Astrocyte of the hippocampus (primary cell): ENCODE data around the gene PCDHB14.
"Not testable (repeated sequence)": the region's sequence is repeated elsewhere in the genome, so short reads cannot be mapped to it uniquely, and the experiment has no call there.

Source experiments
- DNase-seq: peaks from one replicate; pipeline ENCODE4 v3.0.0; 2011; ENCODE audit warnings: low read depth, low spot score

The PCDHB14 gene

DNA sequence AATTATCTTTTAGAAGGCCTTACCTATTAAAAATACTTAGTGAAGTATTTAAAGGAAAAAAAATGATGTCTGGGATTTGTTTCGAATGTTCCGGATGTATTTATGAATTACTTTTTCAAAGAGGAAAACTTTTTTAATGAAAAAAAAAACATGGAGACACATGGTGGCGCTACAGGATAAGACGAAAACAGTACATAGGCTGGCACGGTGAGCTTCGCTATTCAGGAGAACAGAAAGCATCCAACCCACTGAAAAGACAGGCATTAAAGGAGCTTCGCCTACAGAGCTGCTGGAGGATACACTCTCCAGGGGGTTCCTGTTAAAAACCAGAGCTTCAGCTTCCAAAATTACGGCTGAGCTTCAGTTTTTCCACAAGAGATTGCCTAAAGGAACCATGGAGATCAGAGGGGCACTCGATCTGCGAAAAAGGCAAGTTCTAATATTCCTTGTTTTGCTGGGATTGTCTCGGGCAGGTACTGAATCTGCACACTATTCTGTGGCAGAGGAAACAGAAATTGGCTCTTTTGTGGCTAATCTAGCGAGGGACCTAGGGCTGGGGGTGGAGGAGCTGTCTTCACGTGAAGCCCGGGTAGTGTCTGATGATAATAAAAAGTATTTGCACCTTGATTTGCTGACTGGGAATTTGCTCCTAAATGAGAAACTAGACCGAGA, at the start of gene PCDHB14:
Gene PCDHB14, plus strand, starts transcription at position 232 of the 672 bp plus-strand sequence. Its CDS starts 163 bp downstream, at position 395.
- DNase-seq: peak; percentile 26

DNA sequence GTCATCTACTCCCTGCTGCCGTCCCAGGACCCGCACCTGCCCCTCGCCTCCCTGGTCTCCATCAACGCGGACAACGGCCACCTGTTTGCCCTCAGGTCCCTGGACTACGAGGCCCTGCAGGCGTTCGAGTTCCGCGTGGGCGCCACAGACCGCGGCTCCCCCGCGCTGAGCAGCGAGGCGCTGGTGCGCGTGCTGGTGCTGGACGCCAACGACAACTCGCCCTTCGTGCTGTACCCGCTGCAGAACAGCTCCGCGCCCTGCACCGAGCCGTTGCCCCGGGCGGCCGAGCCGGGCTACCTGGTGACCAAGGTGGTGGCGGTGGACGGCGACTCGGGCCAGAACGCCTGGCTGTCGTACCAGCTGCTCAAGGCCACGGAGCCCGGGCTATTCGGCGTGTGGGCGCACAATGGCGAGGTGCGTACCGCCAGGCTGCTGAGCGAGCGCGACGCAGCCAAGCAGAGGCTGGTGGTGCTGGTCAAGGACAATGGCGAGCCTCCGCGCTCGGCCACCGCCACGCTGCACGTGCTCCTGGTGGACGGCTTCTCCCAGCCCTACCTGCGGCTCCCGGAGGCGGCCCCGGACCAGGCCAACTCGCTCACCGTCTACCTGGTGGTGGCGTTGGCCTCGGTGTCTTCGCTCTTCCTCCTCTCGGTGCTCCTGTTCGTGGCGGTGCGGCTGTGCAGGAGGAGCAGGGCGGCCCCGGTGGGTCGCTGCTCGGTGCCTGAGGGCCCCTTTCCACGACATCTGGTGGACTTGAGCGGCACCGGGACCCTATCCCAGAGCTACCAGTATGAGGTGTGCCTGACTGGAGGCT, 48.6 kb upstream of the PCDHB14 start:
- DNase-seq: not testable (repeated sequence)

DNA sequence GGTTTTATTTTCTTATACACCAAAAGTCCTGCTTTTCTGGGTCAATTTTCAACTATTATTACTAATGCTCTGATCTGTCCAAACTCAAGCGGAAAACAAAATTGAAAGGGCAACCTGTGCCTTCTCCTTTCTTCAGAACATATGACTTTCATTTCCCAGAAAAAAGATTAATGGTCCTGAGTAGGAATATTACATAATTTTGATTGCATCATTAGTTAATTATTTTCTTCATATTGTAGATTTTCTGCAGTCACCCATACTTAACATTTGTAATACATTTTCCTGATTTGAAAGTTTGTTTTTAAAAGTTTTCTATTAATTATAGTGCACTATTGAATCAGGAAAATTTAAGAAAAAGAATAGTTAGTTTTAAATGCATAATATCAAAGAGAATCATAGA, 47.2 kb upstream of the PCDHB14 start:
- DNase-seq: no peak

DNA sequence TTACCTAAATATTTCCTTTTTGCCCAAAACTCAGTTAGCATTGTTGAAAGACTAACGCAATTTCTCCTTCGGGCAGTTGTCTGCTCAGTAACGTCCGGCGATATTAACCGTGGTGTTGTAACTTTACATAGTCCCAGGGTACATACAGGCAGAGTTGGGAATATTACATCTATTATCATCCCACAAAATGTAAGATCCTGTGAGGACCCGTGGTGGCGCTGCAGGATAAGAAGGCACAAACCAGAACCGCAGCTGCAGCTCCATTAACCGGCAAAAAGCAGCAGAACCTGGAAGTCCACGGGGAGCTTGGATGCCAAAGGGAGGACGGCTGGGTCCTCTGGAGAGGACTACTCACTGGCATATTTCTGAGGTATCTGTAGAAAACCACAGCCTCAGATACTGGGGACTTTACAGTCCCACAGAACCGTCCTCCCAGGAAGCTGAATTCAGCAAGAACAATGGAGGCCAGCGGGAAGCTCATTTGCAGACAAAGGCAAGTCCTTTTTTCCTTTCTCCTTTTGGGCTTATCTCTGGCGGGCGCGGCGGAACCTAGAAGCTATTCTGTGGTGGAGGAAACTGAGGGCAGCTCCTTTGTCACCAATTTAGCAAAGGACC, 45.5 kb upstream of the PCDHB14 start, which contains the start of gene PCDHB8:
Gene PCDHB8, plus strand, starts transcription at position 214 of the 615 bp plus-strand sequence. Its CDS starts 245 bp downstream, at position 459.
- not testable (repeated sequence) for DNase-seq

DNA sequence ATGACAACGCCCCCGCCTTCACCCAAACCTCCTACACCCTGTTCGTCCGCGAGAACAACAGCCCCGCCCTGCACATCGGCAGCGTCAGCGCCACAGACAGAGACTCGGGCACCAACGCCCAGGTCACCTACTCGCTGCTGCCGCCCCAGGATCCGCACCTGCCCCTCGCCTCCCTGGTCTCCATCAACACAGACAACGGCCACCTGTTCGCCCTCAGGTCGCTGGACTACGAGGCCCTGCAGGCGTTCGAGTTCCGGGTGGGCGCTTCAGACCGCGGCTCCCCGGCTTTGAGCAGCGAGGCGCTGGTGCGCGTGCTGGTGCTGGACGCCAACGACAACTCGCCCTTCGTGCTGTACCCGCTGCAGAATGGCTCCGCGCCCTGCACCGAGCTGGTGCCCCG, 43.8 kb upstream of the PCDHB14 start:
- not testable (repeated sequence) for DNase-seq

DNA sequence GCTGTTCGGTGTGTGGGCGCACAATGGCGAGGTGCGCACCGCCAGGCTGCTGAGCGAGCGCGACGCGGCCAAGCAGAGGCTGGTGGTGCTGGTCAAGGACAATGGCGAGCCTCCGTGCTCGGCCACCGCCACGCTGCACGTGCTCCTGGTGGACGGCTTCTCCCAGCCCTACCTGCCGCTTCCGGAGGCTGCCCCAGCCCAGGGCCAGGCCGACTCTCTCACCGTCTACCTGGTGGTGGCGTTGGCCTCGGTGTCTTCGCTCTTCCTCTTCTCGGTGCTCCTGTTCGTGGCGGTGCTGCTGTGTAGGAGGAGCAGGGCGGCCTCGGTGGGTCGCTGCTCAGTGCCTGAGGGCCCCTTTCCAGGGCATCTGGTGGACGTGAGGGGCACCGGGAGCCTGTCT, 43.3 kb upstream of the PCDHB14 start:
- DNase-seq: not testable (repeated sequence)

DNA sequence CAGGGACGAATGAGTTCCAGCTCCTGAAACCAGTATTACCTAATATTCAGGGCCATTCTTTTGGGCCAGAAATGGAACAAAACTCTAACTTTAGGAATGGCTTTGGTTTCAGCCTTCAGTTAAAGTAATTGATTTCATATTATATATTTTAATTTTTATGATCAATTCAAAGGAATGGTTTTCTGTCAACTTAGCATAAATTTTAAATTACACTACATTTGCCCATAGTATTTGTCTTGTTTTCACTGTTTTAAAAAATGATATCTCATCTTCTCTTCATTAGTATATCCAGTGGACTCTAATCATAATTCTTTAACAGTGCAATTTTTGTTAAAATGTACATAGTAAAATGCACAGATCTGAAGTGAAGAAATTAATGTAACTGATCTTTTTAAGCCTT, 42.8 kb upstream of the PCDHB14 start:
- DNase-seq: no peak

DNA sequence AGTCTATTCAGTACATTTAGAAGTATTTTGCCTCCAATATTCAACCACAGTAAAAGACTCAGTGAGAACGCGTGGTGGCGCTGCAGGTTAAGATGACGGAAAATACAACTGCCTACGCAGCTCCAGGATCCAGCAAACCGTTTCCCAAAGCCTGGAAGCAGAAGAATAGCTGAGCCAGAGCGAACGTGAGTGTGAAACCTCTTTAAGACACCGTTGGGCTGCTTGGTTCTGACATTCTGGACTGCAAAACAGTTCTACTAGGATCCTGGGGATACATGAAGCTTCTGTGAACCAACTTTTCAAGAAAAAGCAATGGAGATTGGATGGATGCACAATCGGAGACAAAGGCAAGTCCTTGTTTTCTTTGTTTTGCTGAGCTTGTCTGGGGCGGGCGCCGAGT, 40.9 kb upstream of the PCDHB14 start, which contains the start of gene PCDHB16:
Gene PCDHB16, plus strand, starts transcription at position 140 of the 400 bp plus-strand sequence. Its CDS starts 173 bp downstream, at position 313.
- DNase-seq: peak; percentile 28

DNA sequence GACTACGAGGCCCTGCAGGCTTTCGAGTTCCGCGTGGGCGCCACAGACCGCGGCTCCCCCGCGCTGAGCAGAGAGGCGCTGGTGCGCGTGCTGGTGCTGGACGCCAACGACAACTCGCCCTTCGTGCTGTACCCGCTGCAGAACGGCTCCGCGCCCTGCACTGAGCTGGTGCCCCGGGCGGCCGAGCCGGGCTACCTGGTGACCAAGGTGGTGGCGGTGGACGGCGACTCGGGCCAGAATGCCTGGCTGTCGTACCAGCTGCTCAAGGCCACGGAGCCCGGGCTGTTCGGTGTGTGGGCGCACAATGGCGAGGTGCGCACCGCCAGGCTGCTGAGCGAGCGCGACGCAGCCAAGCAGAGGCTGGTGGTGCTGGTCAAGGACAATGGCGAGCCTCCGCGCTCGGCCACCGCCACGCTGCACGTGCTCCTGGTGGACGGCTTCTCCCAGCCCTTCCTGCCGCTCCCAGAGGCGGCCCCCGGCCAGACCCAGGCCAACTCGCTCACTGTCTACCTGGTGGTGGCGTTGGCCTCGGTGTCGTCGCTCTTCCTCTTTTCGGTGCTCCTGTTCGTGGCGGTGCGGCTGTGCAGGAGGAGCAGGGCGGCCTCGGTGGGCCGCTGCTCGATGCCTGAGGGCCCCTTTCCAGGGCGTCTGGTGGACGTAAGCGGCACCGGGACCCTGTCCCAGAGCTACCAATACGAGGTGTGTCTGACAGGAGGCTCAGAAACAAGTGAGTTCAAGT, 38.9 kb upstream of the PCDHB14 start:
- DNase-seq: not testable (repeated sequence)

DNA sequence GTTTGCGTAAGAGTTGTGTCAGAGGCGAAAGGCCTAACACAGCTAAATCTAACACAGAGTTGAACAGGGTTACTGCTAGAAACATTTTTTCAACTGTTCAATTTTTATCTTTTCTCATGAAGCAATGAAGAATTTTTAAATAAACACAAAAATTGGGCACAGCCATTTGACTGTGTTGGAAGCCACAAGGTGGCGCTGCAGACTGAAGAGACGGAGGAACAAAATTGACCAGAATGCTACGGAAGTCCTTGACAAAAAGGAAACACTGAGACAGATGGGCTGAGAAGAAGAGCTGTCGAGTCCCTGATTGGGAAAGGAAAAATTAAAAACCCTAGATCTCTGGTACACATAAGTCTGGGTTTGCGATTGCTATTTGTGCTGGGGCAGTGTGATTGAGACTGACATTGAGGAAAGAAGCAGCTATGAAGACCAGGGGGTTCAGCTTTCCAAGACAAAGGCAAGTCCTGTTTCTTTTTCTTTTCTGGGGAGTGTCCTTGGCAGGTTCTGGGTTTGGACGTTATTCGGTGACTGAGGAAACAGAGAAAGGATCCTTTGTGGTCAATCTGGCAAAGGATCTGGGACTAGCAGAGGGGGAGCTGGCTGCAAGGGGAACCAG, 36.1 kb upstream of the PCDHB14 start, which contains the start of gene PCDHB9:
Gene PCDHB9, plus strand, starts transcription at position 265 of the 616 bp plus-strand sequence. Its CDS starts 158 bp downstream, at position 423.
- DNase-seq: peak; percentile 7

DNA sequence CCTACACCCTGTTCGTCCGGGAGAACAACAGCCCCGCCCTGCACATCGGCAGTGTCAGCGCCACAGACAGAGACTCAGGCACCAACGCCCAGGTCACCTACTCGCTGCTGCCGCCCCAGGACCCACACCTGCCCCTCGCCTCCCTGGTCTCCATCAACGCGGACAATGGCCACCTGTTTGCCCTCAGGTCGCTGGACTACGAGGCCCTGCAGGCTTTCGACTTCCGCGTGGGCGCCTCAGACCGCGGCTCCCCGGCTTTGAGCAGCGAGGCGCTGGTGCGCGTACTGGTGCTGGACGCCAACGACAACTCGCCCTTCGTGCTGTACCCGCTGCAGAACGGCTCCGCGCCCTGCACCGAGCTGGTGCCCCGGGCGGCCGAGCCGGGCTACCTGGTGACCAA, 34.5 kb upstream of the PCDHB14 start:
- DNase-seq: not testable (repeated sequence)

DNA sequence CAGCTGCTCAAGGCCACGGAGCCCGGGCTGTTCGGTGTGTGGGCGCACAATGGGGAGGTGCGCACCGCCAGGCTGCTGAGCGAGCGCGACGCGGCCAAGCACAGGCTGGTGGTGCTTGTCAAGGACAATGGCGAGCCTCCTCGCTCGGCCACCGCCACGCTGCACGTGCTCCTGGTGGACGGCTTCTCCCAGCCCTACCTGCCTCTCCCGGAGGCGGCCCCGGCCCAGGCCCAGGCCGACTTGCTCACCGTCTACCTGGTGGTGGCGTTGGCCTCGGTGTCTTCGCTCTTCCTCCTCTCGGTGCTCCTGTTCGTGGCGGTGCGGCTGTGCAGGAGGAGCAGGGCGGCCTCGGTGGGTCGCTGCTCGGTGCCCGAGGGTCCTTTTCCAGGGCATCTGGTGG, 34.0 kb upstream of the PCDHB14 start:
- DNase-seq: not testable (repeated sequence)

DNA sequence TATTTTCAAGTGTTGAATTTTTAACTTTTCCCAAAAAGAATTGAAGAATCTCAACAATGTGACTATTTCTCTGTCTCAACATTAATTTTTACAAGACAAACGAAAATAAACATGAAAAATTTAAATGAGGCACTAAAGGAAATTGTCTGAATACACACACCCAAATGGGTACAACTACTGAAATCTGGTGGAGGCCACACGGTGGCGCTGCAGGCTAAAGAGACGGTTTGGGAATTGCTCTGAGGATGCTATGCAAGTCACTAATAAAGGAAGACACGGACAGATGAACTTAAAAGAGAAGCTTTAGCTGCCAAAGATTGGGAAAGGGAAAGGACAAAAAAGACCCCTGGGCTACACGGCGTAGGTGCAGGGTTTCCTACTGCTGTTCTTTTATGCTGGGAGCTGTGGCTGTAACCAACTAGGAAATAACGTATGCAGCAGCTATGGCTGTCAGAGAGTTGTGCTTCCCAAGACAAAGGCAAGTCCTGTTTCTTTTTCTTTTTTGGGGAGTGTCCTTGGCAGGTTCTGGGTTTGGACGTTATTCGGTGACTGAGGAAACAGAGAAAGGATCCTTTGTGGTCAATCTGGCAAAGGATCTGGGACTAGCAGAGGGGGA, 30.9 kb upstream of the PCDHB14 start, which contains the start of gene PCDHB10:
Gene PCDHB10, plus strand, starts transcription at position 244 of the 616 bp plus-strand sequence. Its CDS starts 200 bp downstream, at position 444.
- peak; percentile 39 for DNase-seq

DNA sequence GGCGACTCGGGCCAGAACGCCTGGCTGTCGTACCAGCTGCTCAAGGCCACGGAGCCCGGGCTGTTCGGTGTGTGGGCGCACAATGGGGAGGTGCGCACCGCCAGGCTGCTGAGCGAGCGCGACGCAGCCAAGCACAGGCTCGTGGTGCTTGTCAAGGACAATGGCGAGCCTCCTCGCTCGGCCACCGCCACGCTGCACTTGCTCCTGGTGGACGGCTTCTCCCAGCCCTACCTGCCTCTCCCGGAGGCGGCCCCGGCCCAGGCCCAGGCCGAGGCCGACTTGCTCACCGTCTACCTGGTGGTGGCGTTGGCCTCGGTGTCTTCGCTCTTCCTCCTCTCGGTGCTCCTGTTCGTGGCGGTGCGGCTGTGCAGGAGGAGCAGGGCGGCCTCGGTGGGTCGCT, 28.8 kb upstream of the PCDHB14 start:
- not testable (repeated sequence) for DNase-seq

DNA sequence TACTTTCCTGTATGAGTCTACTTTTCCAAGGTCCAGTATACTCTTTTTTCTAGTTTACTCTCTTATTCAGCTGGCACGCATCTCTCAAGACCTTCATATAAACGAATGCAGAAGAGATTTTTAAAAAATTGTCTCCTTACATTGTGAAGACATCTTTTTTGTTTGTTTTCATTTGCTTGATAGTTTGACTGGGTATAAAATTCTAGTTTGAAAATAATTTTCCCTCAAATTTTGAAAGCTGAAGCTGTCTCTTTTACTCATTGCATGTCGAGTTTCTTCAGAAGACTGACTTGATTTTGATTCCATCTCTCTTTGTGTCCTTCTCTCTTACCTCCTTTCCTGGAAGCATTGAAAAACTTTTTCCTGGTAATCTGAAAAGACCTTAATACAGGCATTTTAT, 26.8 kb upstream of the PCDHB14 start:
- DNase-seq: no peak

DNA sequence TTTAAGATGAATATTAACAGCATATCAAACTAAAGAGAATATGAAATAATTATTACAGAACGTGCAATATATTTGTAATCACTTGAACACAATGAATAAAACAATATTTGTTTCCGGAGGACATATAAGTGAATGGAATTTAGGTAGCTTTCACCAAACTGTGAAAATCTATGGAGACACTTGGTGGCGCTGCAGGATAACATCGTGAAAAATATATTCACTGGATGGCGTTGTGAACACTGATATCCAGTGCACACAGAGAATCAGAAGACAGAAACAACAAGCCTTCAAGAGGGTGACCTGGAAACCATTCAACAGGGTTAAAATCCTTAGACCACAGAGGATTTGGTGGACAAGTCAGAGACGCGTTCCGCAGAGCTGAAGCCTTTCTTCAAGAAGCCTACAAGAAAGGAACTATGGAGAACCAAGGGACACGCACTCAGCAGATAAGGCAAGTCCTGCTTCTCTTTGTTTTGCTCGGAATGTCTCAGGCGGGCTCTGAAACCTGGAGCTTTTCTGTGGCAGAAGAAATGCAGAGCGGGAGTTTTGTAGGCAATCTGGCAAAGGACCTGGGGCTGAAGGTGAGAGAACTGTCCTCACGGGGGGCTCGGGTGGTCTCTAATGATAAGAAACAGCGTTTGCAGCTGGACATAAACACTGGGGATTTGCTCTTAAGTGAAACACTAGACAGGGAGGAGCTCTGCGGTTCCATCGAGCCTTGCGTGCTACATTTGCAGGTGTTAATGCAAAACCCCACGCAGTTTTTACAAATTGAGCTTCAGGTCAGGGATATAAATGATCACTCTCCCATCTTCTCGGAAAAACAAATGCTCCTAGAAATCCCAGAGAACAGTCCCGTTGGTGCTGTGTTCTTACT, 23.5 kb upstream of the PCDHB14 start, which contains the start of gene PCDHB11:
Gene PCDHB11, plus strand, starts transcription at position 269 of the 877 bp plus-strand sequence. Its CDS starts 148 bp downstream, at position 417.
- DNase-seq: no peak

DNA sequence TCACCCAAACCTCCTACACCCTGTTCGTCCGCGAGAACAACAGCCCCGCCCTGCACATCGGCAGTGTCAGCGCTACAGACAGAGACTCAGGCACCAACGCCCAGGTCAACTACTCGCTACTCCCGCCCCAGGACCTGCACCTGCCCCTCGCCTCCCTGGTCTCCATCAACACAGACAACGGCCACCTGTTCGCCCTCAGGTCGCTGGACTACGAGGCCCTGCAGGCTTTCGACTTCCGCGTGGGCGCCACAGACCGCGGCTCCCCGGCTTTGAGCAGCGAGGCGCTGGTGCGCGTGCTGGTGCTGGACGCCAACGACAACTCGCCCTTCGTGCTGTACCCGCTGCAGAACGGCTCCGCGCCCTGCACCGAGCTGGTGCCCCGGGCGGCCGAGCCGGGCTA, 22.0 kb upstream of the PCDHB14 start:
- DNase-seq: not testable (repeated sequence)

DNA sequence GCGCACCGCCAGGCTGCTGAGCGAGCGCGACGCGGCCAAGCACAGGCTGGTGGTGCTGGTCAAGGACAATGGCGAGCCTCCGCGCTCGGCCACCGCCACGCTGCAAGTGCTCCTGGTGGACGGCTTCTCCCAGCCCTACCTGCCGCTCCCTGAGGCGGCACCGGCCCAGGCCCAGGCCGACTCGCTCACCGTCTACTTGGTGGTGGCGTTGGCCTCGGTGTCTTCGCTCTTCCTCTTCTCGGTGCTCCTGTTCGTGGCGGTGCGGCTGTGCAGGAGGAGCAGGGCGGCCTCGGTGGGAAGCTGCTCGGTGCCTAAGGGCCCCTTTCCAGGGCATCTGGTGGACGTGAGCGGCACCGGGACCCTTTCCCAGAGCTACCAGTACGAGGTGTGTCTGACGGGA, 21.5 kb upstream of the PCDHB14 start:
- not testable (repeated sequence) for DNase-seq

DNA sequence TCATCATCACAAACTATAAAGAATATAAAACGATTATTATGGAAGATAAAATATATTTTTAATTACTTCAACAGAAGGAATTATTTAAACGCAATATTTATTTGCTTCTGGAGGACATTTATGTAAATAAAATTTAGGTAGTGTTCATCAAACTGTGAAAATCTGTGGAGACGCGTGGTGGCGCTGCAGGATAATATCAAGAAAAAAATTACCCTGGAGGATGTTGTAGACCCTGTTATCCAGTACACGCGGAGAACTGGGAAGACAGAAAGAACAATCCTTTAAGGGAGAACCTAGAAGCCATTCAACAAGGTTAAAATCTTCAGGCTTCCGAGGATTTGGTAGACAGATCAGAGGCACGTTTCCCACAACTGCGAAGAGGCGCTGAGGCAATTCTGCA, 14.7 kb upstream of the PCDHB14 start, which contains the start of gene PCDHB12:
Gene PCDHB12, plus strand, starts transcription at position 242 of the 400 bp plus-strand sequence. CDS start 189 bp downstream, outside the sequence.
- no peak for DNase-seq
